ENCODE measurements around the gene AR. TPM values are rescaled to one million over a fixed set of nuclear protein-coding genes. Genes with fewer than 3 reads are reported as not detected.

The AR gene
- total RNA-seq, 1 donor from 2014 or later, result 10.4 TPM

GRCh38 chrX:67536564-67536963, 7.3 kb upstream of the AR start:
- Mint-ChIP-seq H3K27ac (ENCODE audit: unreplicated experiment) (no peak overlapping the region), H3K4me3 (ENCODE audit: unreplicated experiment) (no peak overlapping the region), H3K27me3 (ENCODE audit: unreplicated experiment) (peaks cover 4% of the 10 kb centered on the region), H3K9me3 (ENCODE audit: unreplicated experiment) (peaks cover 13% of the 10 kb centered on the region), H3K4me1 (ENCODE audit: unreplicated experiment) (no peaks in the 10 kb centered on the region), H3K36me3 (ENCODE audit: unreplicated experiment) (no peaks in the 10 kb centered on the region)
- no peak for TF ChIP-seq CTCF (IDR thresholded peaks at IDR 0.05)
- no peak for DNase-seq (ENCODE audit: extremely low spot score, unreplicated experiment)

DNA sequence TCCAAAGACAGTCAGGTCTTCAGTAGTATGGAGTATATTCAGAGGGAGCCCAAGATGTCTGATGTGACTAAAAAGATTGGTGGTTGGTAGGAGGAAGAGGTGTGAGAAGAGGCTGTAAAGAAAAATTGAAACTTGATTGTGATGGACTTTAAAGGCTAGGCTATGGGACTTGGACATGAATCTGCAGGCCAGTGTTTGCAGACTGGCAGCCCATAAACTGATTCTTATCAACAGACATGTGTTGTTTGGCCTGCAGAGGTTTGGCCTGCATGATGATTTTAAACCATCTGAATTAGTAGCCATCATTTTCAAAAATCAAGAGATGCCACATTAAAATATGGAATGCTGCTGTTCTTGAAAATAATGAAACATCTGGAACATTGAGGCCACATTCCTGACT, 5.4 kb upstream of the AR start:
- Mint-ChIP-seq H3K4me1 (ENCODE audit: unreplicated experiment) (no peaks in the 10 kb centered on the region), H3K27ac (ENCODE audit: unreplicated experiment) (no peak overlapping the region), H3K4me3 (ENCODE audit: unreplicated experiment) (no peak overlapping the region), H3K36me3 (ENCODE audit: unreplicated experiment) (no peaks in the 10 kb centered on the region), H3K9me3 (ENCODE audit: unreplicated experiment) (peaks cover 9% of the 10 kb centered on the region), H3K27me3 (ENCODE audit: unreplicated experiment) (no peaks in the 10 kb centered on the region)
- no peak for TF ChIP-seq CTCF (IDR thresholded peaks at IDR 0.05)
- no peak for DNase-seq (ENCODE audit: extremely low spot score, unreplicated experiment)

DNA sequence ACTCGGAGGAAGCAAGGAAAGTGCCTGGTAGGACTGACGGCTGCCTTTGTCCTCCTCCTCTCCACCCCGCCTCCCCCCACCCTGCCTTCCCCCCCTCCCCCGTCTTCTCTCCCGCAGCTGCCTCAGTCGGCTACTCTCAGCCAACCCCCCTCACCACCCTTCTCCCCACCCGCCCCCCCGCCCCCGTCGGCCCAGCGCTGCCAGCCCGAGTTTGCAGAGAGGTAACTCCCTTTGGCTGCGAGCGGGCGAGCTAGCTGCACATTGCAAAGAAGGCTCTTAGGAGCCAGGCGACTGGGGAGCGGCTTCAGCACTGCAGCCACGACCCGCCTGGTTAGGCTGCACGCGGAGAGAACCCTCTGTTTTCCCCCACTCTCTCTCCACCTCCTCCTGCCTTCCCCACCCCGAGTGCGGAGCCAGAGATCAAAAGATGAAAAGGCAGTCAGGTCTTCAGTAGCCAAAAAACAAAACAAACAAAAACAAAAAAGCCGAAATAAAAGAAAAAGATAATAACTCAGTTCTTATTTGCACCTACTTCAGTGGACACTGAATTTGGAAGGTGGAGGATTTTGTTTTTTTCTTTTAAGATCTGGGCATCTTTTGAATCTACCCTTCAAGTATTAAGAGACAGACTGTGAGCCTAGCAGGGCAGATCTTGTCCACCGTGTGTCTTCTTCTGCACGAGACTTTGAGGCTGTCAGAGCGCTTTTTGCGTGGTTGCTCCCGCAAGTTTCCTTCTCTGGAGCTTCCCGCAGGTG, 637 bp downstream of the AR start:
- H3K9me3 Mint-ChIP-seq (ENCODE audit: unreplicated experiment), result peaks cover 9% of the 10 kb centered on the region
- no peak for DNase-seq (ENCODE audit: extremely low spot score, unreplicated experiment)
- H3K36me3 Mint-ChIP-seq (ENCODE audit: unreplicated experiment), result no peaks in the 10 kb centered on the region
- H3K4me3 Mint-ChIP-seq (ENCODE audit: unreplicated experiment), result peak overlapping the region; percentile 83
- no peaks in the 10 kb centered on the region for H3K27me3 Mint-ChIP-seq (ENCODE audit: unreplicated experiment)
- peaks cover 27% of the 10 kb centered on the region for H3K4me1 Mint-ChIP-seq (ENCODE audit: unreplicated experiment)
- TF ChIP-seq CTCF (IDR thresholded peaks at IDR 0.05), result no peak
- peak overlapping the region; percentile 56 for H3K27ac Mint-ChIP-seq (ENCODE audit: unreplicated experiment)

- Mint-ChIP-seq H3K27me3 (ENCODE audit: unreplicated experiment) (no peaks in the 10 kb centered on the region), H3K4me1 (ENCODE audit: unreplicated experiment) (peaks cover 31% of the 10 kb centered on the region), H3K36me3 (ENCODE audit: unreplicated experiment) (no peaks in the 10 kb centered on the region), H3K9me3 (ENCODE audit: unreplicated experiment) (peaks cover 8% of the 10 kb centered on the region), H3K4me3 (ENCODE audit: unreplicated experiment) (peak overlapping the region; percentile 83), H3K27ac (ENCODE audit: unreplicated experiment) (peak overlapping the region; percentile 61)
- no peak for DNase-seq (ENCODE audit: extremely low spot score, unreplicated experiment)
- TF ChIP-seq CTCF (IDR thresholded peaks at IDR 0.05), result no peak
These were observed 1.4 kb downstream of the AR start for GRCh38 chrX:67545036-67545821.

GRCh38 chrX:67545893-67546495, 2.2 kb downstream of the AR start:
- peaks cover under 1% of the 10 kb centered on the region for H3K9me3 Mint-ChIP-seq (ENCODE audit: unreplicated experiment)
- TF ChIP-seq CTCF (IDR thresholded peaks at IDR 0.05), result no peak
- H3K4me3 Mint-ChIP-seq (ENCODE audit: unreplicated experiment), result peak overlapping the region; percentile 83
- H3K36me3 Mint-ChIP-seq (ENCODE audit: unreplicated experiment), result no peaks in the 10 kb centered on the region
- DNase-seq (ENCODE audit: extremely low spot score, unreplicated experiment), result peak; percentile 84
- H3K27me3 Mint-ChIP-seq (ENCODE audit: unreplicated experiment), result no peaks in the 10 kb centered on the region
- peak overlapping the region; percentile 61 for H3K27ac Mint-ChIP-seq (ENCODE audit: unreplicated experiment)
- peaks cover 31% of the 10 kb centered on the region for H3K4me1 Mint-ChIP-seq (ENCODE audit: unreplicated experiment)

Data from osteocyte (in vitro differentiated cells).